A549 (cell line): ENCODE results near the gene PID1. TPM values are rescaled to one million over a fixed set of nuclear protein-coding genes. Genes with fewer than 3 reads are reported as not detected.

ENCODE experiments used
- ATAC-seq, 2 experiments: fragments of 200-7000 bp in 1 of 2; fragments of >200 bp in 1 of 2; cut with Nextera tagmentation in 1 of 2; cut with Tn5 transposase in 1 of 2; 3 replicates each; pipeline versions ENCODE4 v1.8.0 to v1.9.1; 2018 to 2020; ENCODE audit warnings: mild to moderate bottlenecking in 1 of 2, moderate library complexity in 1 of 2
- CTCF ChIA-PET: fragments of 300-600 bp; sonication (Branson Sonifier 250); formaldehyde crosslinking; extraction: SDS; loops from one replicate; lab custom pipeline; 2021; ENCODE audit warnings: antibody characterized with exemption, inconsistent platforms; lab: Yijun Ruan, JAX
- POLR2A ChIA-PET: fragments of 350-600 bp; formaldehyde crosslinking; extraction: SDS; loops from one replicate; lab custom pipeline; 2021; ENCODE audit warnings: antibody characterized with exemption, inconsistent platforms; lab: Yijun Ruan, JAX
- DNase-seq, 2 experiments: peaks; one replicate each; pipeline versions ENCODE4 v3.0.0 to v3.0.0-alpha.2; 2011 to 2016; ENCODE audit warnings: low read depth in 1 of 2, low spot score in 1 of 2
- FAIRE-seq: peaks from 2 replicates; lab custom pipeline; 2011; peaks lifted over from hg19 to GRCh38; lab: Jason Lieb, UNC
- H3K27ac ChIP-seq, 2 experiments: fragments of >200 bp; sonication (Bioruptor Twin); formaldehyde crosslinking; 3 replicates each; pipeline ENCODE4 v1.5.1; 2016 to 2017
- H3K4me1 ChIP-seq: fragments of >200 bp; sonication (Bioruptor Twin); formaldehyde crosslinking; 3 replicates; pipeline ENCODE4 v1.6.1; 2016
- H3K4me2 ChIP-seq: fragments of >200 bp; sonication (Bioruptor Twin); formaldehyde crosslinking; 3 replicates; pipeline ENCODE4 v1.6.1; 2016
- H3K4me3 ChIP-seq: fragments of >200 bp; sonication (Bioruptor Twin); formaldehyde crosslinking; 3 replicates; pipeline ENCODE4 v1.5.1; 2016
- H3K9me3 ChIP-seq: fragments of >200 bp; sonication (Bioruptor Twin); formaldehyde crosslinking; 3 replicates; pipeline ENCODE4 v1.6.1; 2016
- ATOH8 ChIP-seq: fragments of 250-450 bp; sonication (Bioruptor Pico); IDR thresholded peaks from 2 replicates; pipeline ENCODE4 v1.5.0; 2020; ENCODE audit warnings: low read depth, mild to moderate bottlenecking, moderate library complexity
- BHLHE40 ChIP-seq: IDR thresholded peaks from 2 replicates; pipeline ENCODE4 v1.6.1; 2012; ENCODE audit warnings: low read depth, low read length, inconsistent platforms
- CBX8 ChIP-seq: fragments of 200-600 bp; sonication (generic); IDR thresholded peaks from 2 replicates; pipeline ENCODE4 v1.6.1; 2016
- CEBPB ChIP-seq, 2 experiments: fragments of >200 bp in 1 of 2; sonication (Bioruptor Twin) in 1 of 2; formaldehyde crosslinking in 1 of 2; IDR thresholded peaks; 2 replicates each; pipeline ENCODE4 v1.6.1; 2012 to 2016
- CHD4 ChIP-seq: fragments of 200-600 bp; sonication (generic); IDR thresholded peaks from 2 replicates; pipeline ENCODE4 v1.6.1; 2016; ENCODE audit warnings: antibody characterized with exemption, mild to moderate bottlenecking, borderline replicate concordance
- EHMT2 ChIP-seq: fragments of 200-600 bp; sonication (generic); IDR thresholded peaks from 2 replicates; pipeline ENCODE4 v1.6.1; 2016; ENCODE audit warnings: antibody characterized with exemption, low read depth, mild to moderate bottlenecking, moderate library complexity
- FOSL2 ChIP-seq, 2 experiments: fragments of 450-650 bp in 1 of 2; fragments of >200 bp in 1 of 2; sonication (Bioruptor Twin) in 1 of 2; formaldehyde crosslinking; IDR thresholded peaks; 2 replicates each; pipeline versions ENCODE4 v1.5.0 to v1.6.1; 2016 to 2020; ENCODE audit warnings: mild to moderate bottlenecking in 1 of 2, moderate library complexity in 1 of 2
- HMGXB4 ChIP-seq: fragments of 250-450 bp; sonication (Bioruptor Pico); IDR thresholded peaks from 2 replicates; pipeline ENCODE4 v1.5.0; 2021; ENCODE audit warnings: mild to moderate bottlenecking, moderate library complexity, borderline replicate concordance
- HOXA7 ChIP-seq: fragments of 250-450 bp; sonication (Bioruptor Pico); IDR thresholded peaks from 2 replicates; pipeline ENCODE4 v1.5.0; 2020; ENCODE audit warnings: mild to moderate bottlenecking, moderate library complexity
- MAX ChIP-seq: IDR thresholded peaks from 2 replicates; pipeline ENCODE4 v1.6.1; 2012
- NFE2L2 ChIP-seq: fragments of 150-350 bp; conservative IDR thresholded peaks from 2 replicates; pipeline ENCODE4 v1.6.1; 2014; ENCODE audit warnings: low read length
- NR3C1 ChIP-seq: fragments of >200 bp; sonication (Bioruptor Twin); formaldehyde crosslinking; IDR thresholded peaks from 3 replicates; pipeline ENCODE4 v1.6.1; 2017
- PBX3 ChIP-seq: IDR thresholded peaks from 2 replicates; pipeline ENCODE4 v1.6.1; 2012
- POLR2AphosphoS2 ChIP-seq: conservative IDR thresholded peaks from 2 replicates; pipeline ENCODE4 v1.6.1; 2012; ENCODE audit warnings: low read length, improper control_type of control experiment, inconsistent platforms
- REST ChIP-seq: fragments of 200-600 bp; sonication (generic); IDR thresholded peaks from 2 replicates; pipeline ENCODE4 v1.6.1; 2016; ENCODE audit warnings: antibody characterized with exemption, mild to moderate bottlenecking, moderate library complexity
- SREBF2 ChIP-seq: fragments of 450-650 bp; IDR thresholded peaks from 2 replicates; pipeline ENCODE4 v1.6.1; 2014; ENCODE audit warnings: mild to moderate bottlenecking, moderate library complexity
- ZC3H11A ChIP-seq: fragments of 450-650 bp; IDR thresholded peaks from 2 replicates; pipeline ENCODE4 v1.6.1; 2014; ENCODE audit warnings: antibody characterized with exemption, mild to moderate bottlenecking
- ZNF302 ChIP-seq: fragments of 250-450 bp; sonication (Bioruptor Pico); IDR thresholded peaks from 2 replicates; pipeline ENCODE4 v1.9.0; 2021; ENCODE audit warnings: inconsistent platforms, mild to moderate bottlenecking, moderate library complexity
- WGBS: methylation state at CpG from one replicate; pipeline ENCODE4 v1.1.6; 2017; ENCODE audit errors: missing lambda C conversion rate; 5-methylcytosine and 5-hydroxymethylcytosine counted together
- polyA plus RNA-seq, 4 experiments: library from polyadenylated mRNA; depleted of rRNA in 3 of 4; stranded (reverse); fragments of >200 nt; fragmentation: RNase III in 1 of 4; extraction: RNeasy Plus Mini Kit Qiagen cat#74134 plus additional on column Dnase treatment in 1 of 4; gene quantifications; 2 replicates in 3 of 4; 3 replicates in 1 of 4; pipeline ENCODE4 v1.2.3, GENCODE V29; 2011 to 2017

PID1 gene
- polyA plus RNA-seq, 2 of the 4 experiments (the other 2 are of a cell fraction), result 0.75 to 2.7 TPM

GRCh38 chr2:229033816-229034215 lies 237.3 kb downstream of the PID1 start:
- H3K4me2 ChIP-seq, result no peak overlapping the region
- no peak overlapping the region for H3K4me3 ChIP-seq
- WGBS, result 24% methylated on average over 3 of the region's 3 CpGs
- ATAC-seq (no peak), FAIRE-seq (no peak), DNase-seq (no peak)
- no peak overlapping the region for H3K27ac ChIP-seq
- ChIA-PET POLR2A (no interaction called here), CTCF (interaction anchor here (0.7 to 1.4 kb wide), 2 partner anchors 13 to 438 kb away, joined by 3 read pairs; no protein-coding TSS in a partner anchor)
- no peaks in the 10 kb centered on the region for H3K9me3 ChIP-seq
- TF ChIP-seq EHMT2 (no peak), PBX3 (no peak), FOSL2 (IDR thresholded peaks at IDR 0.05) (no peak), FOSL2 (CRISPR knock-in tag; IDR thresholded peaks at IDR 0.05) (no peak), BHLHE40 (no peak), CHD4 (no peak), POLR2AphosphoS2 (no peak), NR3C1 (no peak), HOXA7 (CRISPR knock-in tag) (no peak), MAX (no peak), ZNF302 (CRISPR knock-in tag) (no peak), REST (no peak), ATOH8 (CRISPR knock-in tag) (no peak), NFE2L2 (no peak), HMGXB4 (CRISPR knock-in tag) (no peak), ZC3H11A (no peak)
- no peaks in the 10 kb centered on the region for H3K4me1 ChIP-seq

- WGBS, result 32% methylated on average over 8 of the region's 9 CpGs
- no peak for ATAC-seq
- no peak overlapping the region for H3K4me2 ChIP-seq
- ChIA-PET POLR2A (no interaction called here), CTCF (no interaction called here)
- H3K27ac ChIP-seq, result no peak overlapping the region
- no peaks in the 10 kb centered on the region for H3K4me1 ChIP-seq
- DNase-seq, result no peak
- TF ChIP-seq SREBF2, result no peak
- no peak for TF ChIP-seq CEBPB (IDR thresholded peaks at IDR 0.05)
- TF ChIP-seq CBX8, result no peak
- no peak for FAIRE-seq
- H3K4me3 ChIP-seq, result no peak overlapping the region
- H3K9me3 ChIP-seq, result no peaks in the 10 kb centered on the region
Observed at GRCh38 chr2:229032608-229033234, 238.4 kb downstream of the PID1 start.
